Measurements from ENCODE around the gene RUVBL1. TPM values are rescaled to one million over a fixed set of nuclear protein-coding genes. Genes with fewer than 3 reads are reported as not detected.

RUVBL1 gene
- total and polyA plus RNA-seq, 10 of the 15 experiments (the other 5 are each of a cell fraction or from before 2014, with no cell fraction given): 15.2 to 142 (median 84.2) TPM

DNA sequence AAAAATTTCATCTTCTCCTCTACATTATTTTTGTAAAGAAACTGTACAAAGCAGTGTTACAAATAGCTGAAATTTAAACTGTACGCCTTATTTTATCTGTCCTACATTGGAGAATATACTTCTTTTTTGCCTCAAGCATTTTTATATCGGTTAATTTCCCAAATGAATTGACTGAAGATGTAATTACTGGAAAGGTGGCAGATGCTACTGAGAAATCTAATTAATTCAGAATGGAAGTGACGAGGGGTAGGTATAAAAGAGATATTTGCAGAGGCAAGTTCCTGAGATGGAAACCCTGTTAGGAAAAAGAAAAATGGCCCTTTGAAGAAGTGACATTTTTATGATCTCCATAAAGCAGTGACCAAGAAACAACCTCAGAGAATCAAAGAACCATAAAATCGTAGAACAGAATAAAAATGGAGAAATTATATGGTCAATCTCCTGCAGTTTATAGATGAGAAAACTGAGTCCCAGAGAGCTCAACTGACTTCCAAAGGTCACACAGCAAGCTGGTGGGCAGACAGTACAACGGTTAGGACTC, 20.4 kb downstream of the RUVBL1 start:
- Histone ChIP-seq H3K4me3 (no peak overlapping the region), H2AFZ (ENCODE audit: control insufficient read depth, low read depth, low read length) (no peak overlapping the region), H3K79me2 (ENCODE audit: control insufficient read depth, insufficient read depth, low read length) (no peaks in the 10 kb centered on the region), H3K9ac (ENCODE audit: control insufficient read depth, insufficient read depth, low read length) (no peak overlapping the region), H4K20me1 (ENCODE audit: control insufficient read depth, insufficient read depth) (no peaks in the 10 kb centered on the region), H3K9me3 (replicated peaks; ENCODE audit: control insufficient read depth, insufficient read depth, low read length) (no peaks in the 10 kb centered on the region), H3K4me2 (ENCODE audit: control insufficient read depth, insufficient read depth) (no peak overlapping the region), H3K36me3 (ENCODE audit: control insufficient read depth in 2 of 2, insufficient read depth in 2 of 2, low read length in 1 of 2) (peaks cover 16 to 18% of the 10 kb centered on the region in 2 experiments; a peak in 3 of 4 replicates), H3K4me1 (ENCODE audit: control insufficient read depth, insufficient read depth, low read length) (no peaks in the 10 kb centered on the region), H3K27me3 (replicated peaks in 1 of 2; ENCODE audit: control insufficient read depth in 2 of 2, insufficient read depth in 2 of 2, low read length in 1 of 2) (no peaks in the 10 kb centered on the region), H3K27ac (ENCODE audit: control insufficient read depth, insufficient read depth) (no peak overlapping the region)
- in situ Hi-C loops (cut with MboI): no loop called here
- ChIA-PET RAD21 (ENCODE audit: unreplicated experiment) (no interaction called here), SMC1A (ENCODE audit: uncharacterized antibody, unreplicated experiment) (interaction anchor here (0.9 kb wide), 1 partner anchor 394 kb away, joined by 3 read pairs; no protein-coding TSS in a partner anchor), CTCF (interaction anchor here (1.9 to 2.5 kb wide), 3 partner anchors 8 to 30 kb away, joined by 4 to 10 read pairs (median 8); no protein-coding TSS in a partner anchor), POLR2A (interaction anchor here (0.9 to 1.0 kb wide), 2 partner anchors 8 to 20 kb away, joined by 3 read pairs; partner anchors contain the start of gene RUVBL1)
- ATAC-seq: no peak
- BruUV-seq (replicated peaks): no TSS peak
- DNase-seq (ENCODE audit: low read depth, low spot score): no peak
- FAIRE-seq: no peak
- TF ChIP-seq MEF2A (IDR thresholded peaks at IDR 0.05; ENCODE audit: insufficient read depth, low read depth, low read length): no peak
- no peak for TF ChIP-seq SP1 (IDR thresholded peaks at IDR 0.05; ENCODE audit: low read depth, low read length)
- no peak for TF ChIP-seq SUPT20H (IDR thresholded peaks at IDR 0.05; ENCODE audit: borderline replicate concordance, control insufficient read depth, low read depth, low read length)
- no peak for TF ChIP-seq ESRRA (IDR thresholded peaks at IDR 0.05; ENCODE audit: low read length)
- TF ChIP-seq RUNX3 (IDR thresholded peaks at IDR 0.05; ENCODE audit: low read length): no peak
- TF ChIP-seq, protein P1, sequence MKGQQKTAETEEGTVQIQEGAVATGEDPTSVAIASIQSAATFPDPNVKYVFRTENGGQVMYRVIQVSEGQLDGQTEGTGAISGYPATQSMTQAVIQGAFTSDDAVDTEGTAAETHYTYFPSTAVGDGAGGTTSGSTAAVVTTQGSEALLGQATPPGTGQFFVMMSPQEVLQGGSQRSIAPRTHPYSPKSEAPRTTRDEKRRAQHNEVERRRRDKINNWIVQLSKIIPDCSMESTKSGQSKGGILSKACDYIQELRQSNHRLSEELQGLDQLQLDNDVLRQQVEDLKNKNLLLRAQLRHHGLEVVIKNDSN (IDR thresholded peaks at IDR 0.05; ENCODE audit: borderline replicate concordance, extremely low read length, insufficient read depth, low read depth, low read length): no peak
- intact Hi-C loops (cut with micrococcal nuclease; ENCODE audit: unreplicated experiment): no loop called here
- 98% methylated on average over 5 of the region's 5 CpGs for WGBS (ENCODE audit: insufficient coverage, insufficient replicate concordance, low lambda C conversion rate, missing lambda C conversion rate)
